Heart left ventricle (tissue), 13 donors: Measurements from ENCODE around the gene MGA.

Source experiments
- POLR2A ChIP-seq, 2 donors: fragments of 450-650 bp; IDR thresholded peaks; one replicate each; pipeline ENCODE4 v1.6.1; 2017; ENCODE audit warnings: antibody characterized with exemption in 2 of 2, mild to moderate bottlenecking in 2 of 2, moderate library complexity in 2 of 2
- TF ChIP-seq, protein P1 (sequence below), 12 donors: fragments of 200-600 bp; sonication (generic) in 4 of 12; IDR thresholded peaks; one replicate each; pipeline versions ENCODE4 v1.5.0 to v1.8.0; 2018 to 2022; ENCODE audit warnings: antibody characterized with exemption in 12 of 12, mild to moderate bottlenecking in 5 of 12
- donor health status: ischemic (EF 13 %, LVEDD 7.1; RV severe dilation, severe dysfunction).
- donor health status: DM: no; HTN: yes; CAD: no.
- donor health status: DM: no; HTN: no; CAD: no.
- donor health status: ischemic (EF 25% LVEDD 6.9; RV normal size, moderate dysfunction).
- donor health status: ischemic (EF 25% LVEDD 5.7; RV mildly dilated, moderate dysfunction).
- donor health status: ischemic (EF 35%, LVEDD 5.7; RV mildly dilated, moderate dysfunction).
- donor health status: nonischemic (EF 11% LVEDD 7.7; RV severe dilation, severe dysfunction).
- donor health status: DM: yes; HTN: yes; CAD: no.
- donor health status: PGD.
- donor health status: ischemic (EF 29% LVEDD 5.4; RV normal size, mild dysfunction).
- donor health status: nonischemic (EF 23%, LVEDD 6.1; RV moderate dilation, normal function).

DNA sequence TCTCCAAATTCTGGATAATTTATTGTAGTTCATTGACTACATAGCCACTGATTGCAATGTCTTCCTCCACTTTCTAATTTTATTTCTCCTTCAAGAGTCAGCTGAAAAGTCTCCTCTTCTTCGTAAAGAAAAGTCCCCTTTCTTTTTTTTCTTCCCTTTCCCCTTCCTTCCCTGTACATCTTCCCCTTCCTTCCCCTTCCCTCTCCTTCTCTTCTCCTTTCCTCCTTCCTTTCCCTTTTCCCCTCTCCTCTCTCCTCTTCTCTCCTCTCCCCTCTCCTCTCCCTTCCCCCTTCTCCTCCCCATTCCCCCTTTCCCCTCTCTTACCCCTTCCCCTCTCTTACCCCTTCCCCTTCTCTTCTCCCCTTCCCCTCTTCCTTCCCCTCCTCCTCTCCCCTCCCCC is 8.8 kb upstream of the MGA start:
- TF ChIP-seq, protein P1, sequence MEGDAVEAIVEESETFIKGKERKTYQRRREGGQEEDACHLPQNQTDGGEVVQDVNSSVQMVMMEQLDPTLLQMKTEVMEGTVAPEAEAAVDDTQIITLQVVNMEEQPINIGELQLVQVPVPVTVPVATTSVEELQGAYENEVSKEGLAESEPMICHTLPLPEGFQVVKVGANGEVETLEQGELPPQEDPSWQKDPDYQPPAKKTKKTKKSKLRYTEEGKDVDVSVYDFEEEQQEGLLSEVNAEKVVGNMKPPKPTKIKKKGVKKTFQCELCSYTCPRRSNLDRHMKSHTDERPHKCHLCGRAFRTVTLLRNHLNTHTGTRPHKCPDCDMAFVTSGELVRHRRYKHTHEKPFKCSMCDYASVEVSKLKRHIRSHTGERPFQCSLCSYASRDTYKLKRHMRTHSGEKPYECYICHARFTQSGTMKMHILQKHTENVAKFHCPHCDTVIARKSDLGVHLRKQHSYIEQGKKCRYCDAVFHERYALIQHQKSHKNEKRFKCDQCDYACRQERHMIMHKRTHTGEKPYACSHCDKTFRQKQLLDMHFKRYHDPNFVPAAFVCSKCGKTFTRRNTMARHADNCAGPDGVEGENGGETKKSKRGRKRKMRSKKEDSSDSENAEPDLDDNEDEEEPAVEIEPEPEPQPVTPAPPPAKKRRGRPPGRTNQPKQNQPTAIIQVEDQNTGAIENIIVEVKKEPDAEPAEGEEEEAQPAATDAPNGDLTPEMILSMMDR (IDR thresholded peaks at IDR 0.05) = no peak
- no peak for TF ChIP-seq POLR2A (IDR thresholded peaks at IDR 0.05)
